ENCODE measurements around the gene SLC35F6. TPM values are rescaled to one million over a fixed set of nuclear protein-coding genes. Genes with fewer than 3 reads are reported as not detected.
"Not testable (repeated sequence)": the region's sequence is repeated elsewhere in the genome, so short reads cannot be mapped to it uniquely, and the experiment has no call there.

Gene SLC35F6
- total RNA-seq, 1 experiment from 2014 or later, result 10.3 TPM

DNA sequence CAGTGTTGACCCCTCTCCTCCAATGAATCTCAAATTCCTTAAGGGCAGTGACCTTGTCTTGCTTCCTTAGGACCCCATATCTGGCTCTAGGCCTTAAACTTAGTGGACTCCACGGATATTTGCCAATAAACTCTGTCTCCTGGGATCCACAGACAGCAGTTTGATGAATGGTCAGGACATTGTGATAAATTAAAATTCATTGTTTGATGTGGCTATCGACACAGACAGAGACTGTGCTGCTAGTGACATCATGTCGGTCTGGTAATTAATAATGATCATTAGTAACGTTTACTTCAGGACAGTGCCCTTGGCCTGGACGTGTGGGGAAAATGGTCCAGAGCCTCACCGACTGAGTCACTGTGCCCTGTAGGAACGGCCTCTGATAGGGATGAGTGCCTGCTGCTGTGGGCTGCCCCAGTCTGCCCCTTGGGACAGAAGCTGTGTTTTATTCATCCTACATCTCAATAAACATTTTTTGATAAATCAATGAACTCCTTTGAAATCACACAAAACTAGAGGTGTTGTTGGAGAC is 5.2 kb upstream of the SLC35F6 start (continued):
- TF ChIP-seq, protein P1, sequence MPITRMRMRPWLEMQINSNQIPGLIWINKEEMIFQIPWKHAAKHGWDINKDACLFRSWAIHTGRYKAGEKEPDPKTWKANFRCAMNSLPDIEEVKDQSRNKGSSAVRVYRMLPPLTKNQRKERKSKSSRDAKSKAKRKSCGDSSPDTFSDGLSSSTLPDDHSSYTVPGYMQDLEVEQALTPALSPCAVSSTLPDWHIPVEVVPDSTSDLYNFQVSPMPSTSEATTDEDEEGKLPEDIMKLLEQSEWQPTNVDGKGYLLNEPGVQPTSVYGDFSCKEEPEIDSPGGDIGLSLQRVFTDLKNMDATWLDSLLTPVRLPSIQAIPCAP (CRISPR knock-in tag; IDR thresholded peaks at IDR 0.05), result no peak
- TF ChIP-seq SP1 (CRISPR knock-in tag; conservative IDR thresholded peaks at IDR 0.05) (no peak), SOX15 (CRISPR knock-in tag; IDR thresholded peaks at IDR 0.05) (no peak), EMX1 (CRISPR knock-in tag; IDR thresholded peaks at IDR 0.05) (no peak), NFYB (CRISPR knock-in tag; conservative IDR thresholded peaks at IDR 0.05; ENCODE audit: low read depth) (no peak), TEAD1 (CRISPR knock-in tag; IDR thresholded peaks at IDR 0.05) (no peak), ZNF219 (CRISPR knock-in tag; IDR thresholded peaks at IDR 0.05; ENCODE audit: borderline replicate concordance) (no peak)
- TF ChIP-seq, protein P2, sequence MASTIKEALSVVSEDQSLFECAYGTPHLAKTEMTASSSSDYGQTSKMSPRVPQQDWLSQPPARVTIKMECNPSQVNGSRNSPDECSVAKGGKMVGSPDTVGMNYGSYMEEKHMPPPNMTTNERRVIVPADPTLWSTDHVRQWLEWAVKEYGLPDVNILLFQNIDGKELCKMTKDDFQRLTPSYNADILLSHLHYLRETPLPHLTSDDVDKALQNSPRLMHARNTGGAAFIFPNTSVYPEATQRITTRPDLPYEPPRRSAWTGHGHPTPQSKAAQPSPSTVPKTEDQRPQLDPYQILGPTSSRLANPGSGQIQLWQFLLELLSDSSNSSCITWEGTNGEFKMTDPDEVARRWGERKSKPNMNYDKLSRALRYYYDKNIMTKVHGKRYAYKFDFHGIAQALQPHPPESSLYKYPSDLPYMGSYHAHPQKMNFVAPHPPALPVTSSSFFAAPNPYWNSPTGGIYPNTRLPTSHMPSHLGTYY (CRISPR knock-in tag; IDR thresholded peaks at IDR 0.05), result no peak
- TF ChIP-seq, protein P3, sequence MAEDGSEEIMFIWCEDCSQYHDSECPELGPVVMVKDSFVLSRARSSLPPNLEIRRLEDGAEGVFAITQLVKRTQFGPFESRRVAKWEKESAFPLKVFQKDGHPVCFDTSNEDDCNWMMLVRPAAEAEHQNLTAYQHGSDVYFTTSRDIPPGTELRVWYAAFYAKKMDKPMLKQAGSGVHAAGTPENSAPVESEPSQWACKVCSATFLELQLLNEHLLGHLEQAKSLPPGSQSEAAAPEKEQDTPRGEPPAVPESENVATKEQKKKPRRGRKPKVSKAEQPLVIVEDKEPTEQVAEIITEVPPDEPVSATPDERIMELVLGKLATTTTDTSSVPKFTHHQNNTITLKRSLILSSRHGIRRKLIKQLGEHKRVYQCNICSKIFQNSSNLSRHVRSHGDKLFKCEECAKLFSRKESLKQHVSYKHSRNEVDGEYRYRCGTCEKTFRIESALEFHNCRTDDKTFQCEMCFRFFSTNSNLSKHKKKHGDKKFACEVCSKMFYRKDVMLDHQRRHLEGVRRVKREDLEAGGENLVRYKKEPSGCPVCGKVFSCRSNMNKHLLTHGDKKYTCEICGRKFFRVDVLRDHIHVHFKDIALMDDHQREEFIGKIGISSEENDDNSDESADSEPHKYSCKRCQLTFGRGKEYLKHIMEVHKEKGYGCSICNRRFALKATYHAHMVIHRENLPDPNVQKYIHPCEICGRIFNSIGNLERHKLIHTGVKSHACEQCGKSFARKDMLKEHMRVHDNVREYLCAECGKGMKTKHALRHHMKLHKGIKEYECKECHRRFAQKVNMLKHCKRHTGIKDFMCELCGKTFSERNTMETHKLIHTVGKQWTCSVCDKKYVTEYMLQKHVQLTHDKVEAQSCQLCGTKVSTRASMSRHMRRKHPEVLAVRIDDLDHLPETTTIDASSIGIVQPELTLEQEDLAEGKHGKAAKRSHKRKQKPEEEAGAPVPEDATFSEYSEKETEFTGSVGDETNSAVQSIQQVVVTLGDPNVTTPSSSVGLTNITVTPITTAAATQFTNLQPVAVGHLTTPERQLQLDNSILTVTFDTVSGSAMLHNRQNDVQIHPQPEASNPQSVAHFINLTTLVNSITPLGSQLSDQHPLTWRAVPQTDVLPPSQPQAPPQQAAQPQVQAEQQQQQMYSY (CRISPR knock-in tag; IDR thresholded peaks at IDR 0.05), result no peak
- TF ChIP-seq, protein P4, sequence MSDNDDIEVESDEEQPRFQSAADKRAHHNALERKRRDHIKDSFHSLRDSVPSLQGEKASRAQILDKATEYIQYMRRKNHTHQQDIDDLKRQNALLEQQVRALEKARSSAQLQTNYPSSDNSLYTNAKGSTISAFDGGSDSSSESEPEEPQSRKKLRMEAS (CRISPR knock-in tag; IDR thresholded peaks at IDR 0.05), result no peak

DNA sequence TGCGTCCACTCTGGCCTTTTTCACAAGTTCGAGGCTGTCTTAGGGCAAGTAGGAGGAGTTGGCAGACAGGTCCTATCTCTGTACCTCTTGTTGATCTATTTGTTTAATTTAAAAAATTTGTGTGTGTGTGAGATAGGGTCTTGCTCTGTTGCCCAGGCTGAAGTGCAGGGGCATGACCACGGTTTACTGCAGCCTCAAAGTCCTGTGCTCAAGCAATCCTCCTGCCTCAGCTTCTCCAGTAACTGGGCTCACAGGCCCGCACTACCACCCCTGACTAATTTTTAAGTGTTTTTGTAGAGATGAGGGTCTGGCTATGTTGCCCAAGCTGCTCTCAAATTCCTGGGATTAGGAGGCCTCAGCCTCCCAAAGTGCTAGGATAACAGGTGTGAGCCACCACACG is 4.2 kb upstream of the SLC35F6 start:
- POLR2A ChIA-PET, result interaction anchor here (0.6 kb wide), 1 partner anchor 200 kb away, joined by 4 read pairs; no protein-coding TSS in a partner anchor
- CTCF ChIA-PET, result interaction anchor here (0.6 kb wide), 1 partner anchor 285 kb away, joined by 3 read pairs; no protein-coding TSS in a partner anchor
- Mint-ChIP-seq H3K27me3 (ENCODE audit: low read depth) (peaks cover 22% of the 10 kb centered on the region), H3K4me1 (peaks cover 36% of the 10 kb centered on the region), H3K27ac (no peak overlapping the region), H3K36me3 (no peaks in the 10 kb centered on the region), H3K9me3 (no peaks in the 10 kb centered on the region), H3K4me3 (no peak overlapping the region)
- ATAC-seq (no peak), DNase-seq (ENCODE audit: low spot score) (no peak)
- TF ChIP-seq EMX1 (CRISPR knock-in tag; IDR thresholded peaks at IDR 0.05) (no peak), ZNF121 (CRISPR knock-in tag; IDR thresholded peaks at IDR 0.05) (peak; percentile 22; the same call in 1 of the 2 replicates)

DNA sequence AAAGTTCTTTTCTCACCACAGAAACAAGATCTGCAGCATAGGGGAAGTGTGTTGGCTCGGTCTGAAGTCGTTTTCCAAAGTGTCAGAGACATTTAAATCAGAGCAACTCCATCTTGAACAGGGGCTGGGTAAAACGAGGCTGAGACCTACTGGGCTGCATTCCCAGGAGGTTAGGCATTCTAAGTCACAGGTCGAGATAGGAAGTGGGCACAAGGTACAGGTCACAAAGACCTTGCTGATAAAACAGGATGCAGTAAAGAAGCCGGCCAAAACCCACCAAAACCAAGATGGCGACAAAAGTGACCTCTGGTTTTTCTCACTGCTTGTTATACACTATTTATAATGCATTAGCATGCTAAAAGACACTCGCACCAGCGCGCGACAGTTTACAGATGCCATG is 3.1 kb upstream of the SLC35F6 start:
- ATAC-seq; CTCF ChIA-PET; POLR2A ChIA-PET; H3K4me3 Mint-ChIP-seq; H3K27ac Mint-ChIP-seq; H3K9me3 Mint-ChIP-seq; DNase-seq (ENCODE audit: low spot score); H3K36me3 Mint-ChIP-seq: not testable (repeated sequence)
- peaks cover 28% of the 10 kb centered on the region for H3K4me1 Mint-ChIP-seq
- H3K27me3 Mint-ChIP-seq (ENCODE audit: low read depth), result peaks cover 19% of the 10 kb centered on the region

DNA sequence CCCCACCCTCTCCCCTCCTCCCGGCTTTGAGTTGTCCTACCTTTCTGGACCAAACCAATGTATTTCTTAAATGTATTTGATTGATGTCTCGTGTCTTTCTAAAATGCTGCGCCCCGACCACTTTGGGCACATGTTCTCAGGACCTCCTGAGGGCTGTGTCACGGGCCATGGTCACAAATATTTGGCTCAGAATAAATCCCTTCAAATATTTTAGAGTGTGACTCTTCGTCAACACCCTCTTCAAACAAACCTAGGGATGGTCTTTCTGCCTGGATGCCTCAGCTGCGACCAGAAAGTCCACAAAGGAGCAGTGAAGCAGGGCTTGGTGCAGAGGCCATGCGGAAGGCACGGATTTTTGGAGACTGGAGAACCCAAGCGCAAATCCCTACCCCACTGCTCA is 1.1 kb upstream of the SLC35F6 start:
- H3K27me3 Mint-ChIP-seq (ENCODE audit: low read depth), result peaks cover 14% of the 10 kb centered on the region
- peak overlapping the region; percentile 88 for H3K4me3 Mint-ChIP-seq
- H3K36me3 Mint-ChIP-seq, result no peaks in the 10 kb centered on the region
- ChIA-PET CTCF (interaction anchor here (1.4 kb wide), 1 partner anchor 23 kb away, joined by 4 read pairs; the partner anchor contains the start of gene CENPA), POLR2A (no interaction called here)
- no peak for DNase-seq (ENCODE audit: low spot score)
- no peak overlapping the region for H3K27ac Mint-ChIP-seq
- no peak for ATAC-seq
- no peaks in the 10 kb centered on the region for H3K9me3 Mint-ChIP-seq
- H3K4me1 Mint-ChIP-seq, result peaks cover 16% of the 10 kb centered on the region
- TF ChIP-seq, protein P5, sequence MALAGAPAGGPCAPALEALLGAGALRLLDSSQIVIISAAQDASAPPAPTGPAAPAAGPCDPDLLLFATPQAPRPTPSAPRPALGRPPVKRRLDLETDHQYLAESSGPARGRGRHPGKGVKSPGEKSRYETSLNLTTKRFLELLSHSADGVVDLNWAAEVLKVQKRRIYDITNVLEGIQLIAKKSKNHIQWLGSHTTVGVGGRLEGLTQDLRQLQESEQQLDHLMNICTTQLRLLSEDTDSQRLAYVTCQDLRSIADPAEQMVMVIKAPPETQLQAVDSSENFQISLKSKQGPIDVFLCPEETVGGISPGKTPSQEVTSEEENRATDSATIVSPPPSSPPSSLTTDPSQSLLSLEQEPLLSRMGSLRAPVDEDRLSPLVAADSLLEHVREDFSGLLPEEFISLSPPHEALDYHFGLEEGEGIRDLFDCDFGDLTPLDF (CRISPR knock-in tag; IDR thresholded peaks at IDR 0.05), result no peak
- TF ChIP-seq, protein P6, sequence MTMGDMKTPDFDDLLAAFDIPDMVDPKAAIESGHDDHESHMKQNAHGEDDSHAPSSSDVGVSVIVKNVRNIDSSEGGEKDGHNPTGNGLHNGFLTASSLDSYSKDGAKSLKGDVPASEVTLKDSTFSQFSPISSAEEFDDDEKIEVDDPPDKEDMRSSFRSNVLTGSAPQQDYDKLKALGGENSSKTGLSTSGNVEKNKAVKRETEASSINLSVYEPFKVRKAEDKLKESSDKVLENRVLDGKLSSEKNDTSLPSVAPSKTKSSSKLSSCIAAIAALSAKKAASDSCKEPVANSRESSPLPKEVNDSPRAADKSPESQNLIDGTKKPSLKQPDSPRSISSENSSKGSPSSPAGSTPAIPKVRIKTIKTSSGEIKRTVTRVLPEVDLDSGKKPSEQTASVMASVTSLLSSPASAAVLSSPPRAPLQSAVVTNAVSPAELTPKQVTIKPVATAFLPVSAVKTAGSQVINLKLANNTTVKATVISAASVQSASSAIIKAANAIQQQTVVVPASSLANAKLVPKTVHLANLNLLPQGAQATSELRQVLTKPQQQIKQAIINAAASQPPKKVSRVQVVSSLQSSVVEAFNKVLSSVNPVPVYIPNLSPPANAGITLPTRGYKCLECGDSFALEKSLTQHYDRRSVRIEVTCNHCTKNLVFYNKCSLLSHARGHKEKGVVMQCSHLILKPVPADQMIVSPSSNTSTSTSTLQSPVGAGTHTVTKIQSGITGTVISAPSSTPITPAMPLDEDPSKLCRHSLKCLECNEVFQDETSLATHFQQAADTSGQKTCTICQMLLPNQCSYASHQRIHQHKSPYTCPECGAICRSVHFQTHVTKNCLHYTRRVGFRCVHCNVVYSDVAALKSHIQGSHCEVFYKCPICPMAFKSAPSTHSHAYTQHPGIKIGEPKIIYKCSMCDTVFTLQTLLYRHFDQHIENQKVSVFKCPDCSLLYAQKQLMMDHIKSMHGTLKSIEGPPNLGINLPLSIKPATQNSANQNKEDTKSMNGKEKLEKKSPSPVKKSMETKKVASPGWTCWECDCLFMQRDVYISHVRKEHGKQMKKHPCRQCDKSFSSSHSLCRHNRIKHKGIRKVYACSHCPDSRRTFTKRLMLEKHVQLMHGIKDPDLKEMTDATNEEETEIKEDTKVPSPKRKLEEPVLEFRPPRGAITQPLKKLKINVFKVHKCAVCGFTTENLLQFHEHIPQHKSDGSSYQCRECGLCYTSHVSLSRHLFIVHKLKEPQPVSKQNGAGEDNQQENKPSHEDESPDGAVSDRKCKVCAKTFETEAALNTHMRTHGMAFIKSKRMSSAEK (CRISPR knock-in tag; IDR thresholded peaks at IDR 0.05; ENCODE audit: borderline replicate concordance), result no peak
- TF ChIP-seq TCF7 (CRISPR knock-in tag; IDR thresholded peaks at IDR 0.05; ENCODE audit: low read depth) (no peak), ZNF219 (CRISPR knock-in tag; IDR thresholded peaks at IDR 0.05; ENCODE audit: borderline replicate concordance) (no peak)
- TF ChIP-seq, protein P7, sequence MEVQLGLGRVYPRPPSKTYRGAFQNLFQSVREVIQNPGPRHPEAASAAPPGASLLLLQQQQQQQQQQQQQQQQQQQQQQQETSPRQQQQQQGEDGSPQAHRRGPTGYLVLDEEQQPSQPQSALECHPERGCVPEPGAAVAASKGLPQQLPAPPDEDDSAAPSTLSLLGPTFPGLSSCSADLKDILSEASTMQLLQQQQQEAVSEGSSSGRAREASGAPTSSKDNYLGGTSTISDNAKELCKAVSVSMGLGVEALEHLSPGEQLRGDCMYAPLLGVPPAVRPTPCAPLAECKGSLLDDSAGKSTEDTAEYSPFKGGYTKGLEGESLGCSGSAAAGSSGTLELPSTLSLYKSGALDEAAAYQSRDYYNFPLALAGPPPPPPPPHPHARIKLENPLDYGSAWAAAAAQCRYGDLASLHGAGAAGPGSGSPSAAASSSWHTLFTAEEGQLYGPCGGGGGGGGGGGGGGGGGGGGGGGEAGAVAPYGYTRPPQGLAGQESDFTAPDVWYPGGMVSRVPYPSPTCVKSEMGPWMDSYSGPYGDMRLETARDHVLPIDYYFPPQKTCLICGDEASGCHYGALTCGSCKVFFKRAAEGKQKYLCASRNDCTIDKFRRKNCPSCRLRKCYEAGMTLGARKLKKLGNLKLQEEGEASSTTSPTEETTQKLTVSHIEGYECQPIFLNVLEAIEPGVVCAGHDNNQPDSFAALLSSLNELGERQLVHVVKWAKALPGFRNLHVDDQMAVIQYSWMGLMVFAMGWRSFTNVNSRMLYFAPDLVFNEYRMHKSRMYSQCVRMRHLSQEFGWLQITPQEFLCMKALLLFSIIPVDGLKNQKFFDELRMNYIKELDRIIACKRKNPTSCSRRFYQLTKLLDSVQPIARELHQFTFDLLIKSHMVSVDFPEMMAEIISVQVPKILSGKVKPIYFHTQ (CRISPR knock-in tag; IDR thresholded peaks at IDR 0.05), result no peak
